Activated T-cell treated with anti-CD3 and anti-CD28 coated beads for 1 hour (primary cell): Measurements from ENCODE around the gene DAB1.

Source experiments
- DNase-seq: peaks from one replicate; pipeline ENCODE4 v3.0.0-alpha.2; 2020; ENCODE audit warnings: low read depth

The DAB1 gene

GRCh38 chr1:57423656-57424211 is at the start of gene DAB1:
Gene DAB1, minus strand, starts transcription at chr1:57424060. Its CDS starts 133,030 bp downstream, at chr1:57291030.
- DNase-seq = no peak

- DNase-seq = no peak
These were observed 49.6 kb upstream of the DAB1 start for GRCh38 chr1:57473448-57473847.

GRCh38 chr1:57471995-57472394 is 48.1 kb upstream of the DAB1 start:
- DNase-seq = no peak

GRCh38 chr1:57470036-57470435 is 46.2 kb upstream of the DAB1 start:
- DNase-seq = no peak

GRCh38 chr1:57468641-57469523 is 45.0 kb upstream of the DAB1 start:
- no peak for DNase-seq

- no peak for DNase-seq
These were observed 44.0 kb upstream of the DAB1 start for GRCh38 chr1:57467830-57468229.

GRCh38 chr1:57464756-57465155 is 40.9 kb upstream of the DAB1 start:
- DNase-seq = no peak

- no peak for DNase-seq
These were observed 39.5 kb upstream of the DAB1 start for GRCh38 chr1:57463343-57463742.

GRCh38 chr1:57461405-57461804 is 37.5 kb upstream of the DAB1 start:
- no peak for DNase-seq

- no peak for DNase-seq
These were observed 27.7 kb upstream of the DAB1 start for GRCh38 chr1:57451516-57451915.

GRCh38 chr1:57450981-57451380 is 27.1 kb upstream of the DAB1 start:
- DNase-seq = no peak

GRCh38 chr1:57447551-57447950 is 23.7 kb upstream of the DAB1 start:
- no peak for DNase-seq

GRCh38 chr1:57443004-57443403 is 19.1 kb upstream of the DAB1 start:
- DNase-seq = no peak

GRCh38 chr1:57440096-57440495 is 16.2 kb upstream of the DAB1 start:
- DNase-seq = no peak

- DNase-seq = no peak
These were observed 7.5 kb upstream of the DAB1 start for GRCh38 chr1:57431400-57431799.

- DNase-seq = no peak
These were observed 569 bp upstream of the DAB1 start for GRCh38 chr1:57424231-57425027.

- DNase-seq = no peak
These were observed 665 bp downstream of the DAB1 start for GRCh38 chr1:57423135-57423655.

- no peak for DNase-seq
These were observed 1.4 kb downstream of the DAB1 start for GRCh38 chr1:57422271-57423134.

- DNase-seq = no peak
These were observed 2.1 kb downstream of the DAB1 start for GRCh38 chr1:57421806-57422205.

- DNase-seq = no peak
These were observed 2.7 kb downstream of the DAB1 start for GRCh38 chr1:57420981-57421785.

GRCh38 chr1:57418971-57419370 is 4.9 kb downstream of the DAB1 start:
- DNase-seq = no peak
